CD4-positive, alpha-beta T cell treated with Interferon gamma for 1 hour (primary cell): ENCODE data around the gene EXOC4.
"Not testable (repeated sequence)": the region's sequence is repeated elsewhere in the genome, so short reads cannot be mapped to it uniquely, and the experiment has no call there.

Source experiments
- DNase-seq: peaks from one replicate; pipeline ENCODE4 v3.0.0-alpha.2; 2020

The EXOC4 gene

GRCh38 chr7:133857376-133858119 is 604.7 kb downstream of the EXOC4 start:
- DNase-seq: no peak

GRCh38 chr7:133858311-133858710 is 605.4 kb downstream of the EXOC4 start:
- no peak for DNase-seq

GRCh38 chr7:133859231-133859630 is 606.4 kb downstream of the EXOC4 start:
- DNase-seq: no peak

GRCh38 chr7:133859871-133860450 is 607.1 kb downstream of the EXOC4 start:
- DNase-seq: no peak

DNA sequence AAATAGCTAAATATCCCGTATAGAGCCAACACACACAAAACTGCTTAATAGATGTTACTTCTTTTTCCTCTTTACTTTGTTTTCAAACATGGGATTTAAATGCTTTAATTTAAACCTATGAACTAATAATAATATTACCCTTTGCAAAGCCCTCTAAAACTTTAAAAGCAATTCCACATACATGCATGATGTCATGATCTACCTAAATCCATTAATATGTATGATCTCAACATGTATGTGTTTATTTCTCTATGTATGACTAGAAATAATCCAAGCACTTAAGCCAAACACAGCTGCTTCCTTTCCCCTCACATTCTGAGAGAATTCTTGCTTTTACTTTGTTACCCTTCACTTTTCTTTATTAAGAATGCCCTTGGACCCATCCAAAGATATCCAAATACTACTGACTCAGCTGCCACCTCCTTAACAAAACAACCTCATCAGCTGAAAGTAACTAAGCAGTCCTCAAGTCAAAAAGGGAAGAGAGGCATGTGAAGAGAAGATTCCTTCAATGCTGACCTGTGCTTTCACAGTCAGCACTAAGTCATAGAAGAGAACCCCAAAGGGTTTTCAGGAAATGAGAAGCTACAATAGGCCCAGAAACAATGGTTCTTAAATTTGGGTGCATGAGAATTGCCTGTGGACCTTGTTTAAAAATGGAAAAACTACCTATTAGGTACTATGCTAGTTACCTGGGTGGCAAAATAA is 607.9 kb downstream of the EXOC4 start:
- DNase-seq: no peak

DNA sequence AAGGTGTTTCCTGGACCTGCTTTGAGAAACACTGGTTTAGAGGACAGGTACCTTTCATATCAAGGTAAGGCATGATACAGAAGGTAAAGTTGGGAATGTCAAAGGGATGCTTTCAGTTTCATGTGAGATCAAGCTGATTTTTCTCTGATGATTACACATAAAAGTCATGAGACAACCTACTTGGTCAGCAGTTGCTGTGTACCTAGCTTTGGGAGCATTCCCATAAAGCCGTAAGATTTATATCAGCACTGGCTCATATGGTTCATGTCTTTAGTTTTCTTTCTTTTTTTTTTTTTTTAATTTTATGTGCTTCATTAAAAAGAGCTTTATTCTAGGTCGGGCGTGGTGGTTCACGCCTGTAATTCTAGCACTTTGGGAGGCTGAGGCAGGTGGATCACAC is 609.0 kb downstream of the EXOC4 start:
- no peak for DNase-seq

DNA sequence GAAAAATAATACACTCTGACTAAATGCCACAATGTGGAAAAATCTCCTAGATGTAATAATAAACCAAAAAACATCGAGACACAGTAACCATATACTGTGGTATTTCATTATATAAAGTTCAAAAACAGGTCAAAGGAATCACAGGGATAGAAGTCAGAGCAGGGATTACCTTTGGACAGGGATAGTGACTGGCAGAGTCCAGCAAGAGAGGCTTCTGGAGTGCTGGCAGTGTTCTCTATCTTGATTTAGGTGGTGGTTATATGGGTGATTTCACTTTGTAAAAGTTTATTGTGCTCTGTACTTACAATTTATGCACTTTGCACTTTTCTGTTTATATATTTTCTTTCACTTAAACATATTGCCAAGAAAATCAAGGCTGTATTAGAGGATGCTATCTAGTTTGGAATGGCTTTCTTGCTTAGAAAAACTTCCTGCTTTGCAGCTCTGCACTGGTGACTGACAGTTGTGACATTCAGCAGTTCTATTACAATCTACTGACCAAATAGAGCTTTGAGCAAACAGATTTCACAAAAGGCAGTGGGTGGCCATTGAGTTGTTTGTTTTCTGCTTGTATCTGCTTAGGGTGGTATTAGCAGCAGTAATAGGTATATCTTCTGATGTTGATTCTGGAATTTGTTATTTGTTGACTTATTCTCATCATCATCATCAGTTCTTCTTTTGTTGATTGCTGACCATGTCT is 610.6 kb downstream of the EXOC4 start:
- no peak for DNase-seq

GRCh38 chr7:133869556-133869955 is 616.7 kb downstream of the EXOC4 start:
- no peak for DNase-seq

DNA sequence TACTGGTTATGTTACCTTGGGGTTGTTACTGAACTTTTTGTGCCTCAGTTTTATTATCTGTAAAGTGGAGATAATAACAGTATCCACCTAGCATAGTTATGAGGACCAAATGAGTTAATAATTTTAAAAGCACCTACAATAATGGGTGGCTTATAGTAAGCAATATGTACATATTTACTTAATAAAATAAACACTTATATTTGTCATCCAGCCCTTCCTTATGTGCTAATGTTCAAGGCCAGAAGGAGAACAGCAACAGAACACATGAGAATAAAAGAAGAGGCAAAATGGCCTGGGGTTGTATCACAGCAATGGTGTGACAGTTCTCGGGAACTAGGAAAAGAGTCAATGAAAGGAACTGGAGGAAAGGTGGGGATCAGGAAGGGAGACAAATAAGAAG is 618.9 kb downstream of the EXOC4 start:
- DNase-seq: no peak

- no peak for DNase-seq
Observed at GRCh38 chr7:133873187-133873586, 620.3 kb downstream of the EXOC4 start.

DNA sequence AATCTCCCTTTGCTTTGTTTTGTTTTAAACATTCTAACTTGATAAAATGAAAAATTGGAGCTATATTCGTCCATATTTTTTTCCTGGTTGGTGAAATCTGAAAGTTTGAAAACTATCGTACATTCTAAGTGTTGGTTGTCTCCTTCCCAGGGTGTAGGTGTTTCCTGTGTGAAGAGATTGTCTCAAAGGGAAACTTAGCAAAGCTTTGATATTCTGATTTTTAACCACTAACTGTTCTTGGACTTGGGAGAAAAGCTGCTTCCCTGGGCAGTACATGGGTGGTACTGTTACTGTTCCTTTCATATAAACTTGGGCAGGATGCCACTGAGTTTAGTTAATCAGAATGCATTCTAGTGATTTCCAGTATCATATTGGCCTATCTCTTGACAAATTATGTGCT is 620.8 kb downstream of the EXOC4 start:
- no peak for DNase-seq

DNA sequence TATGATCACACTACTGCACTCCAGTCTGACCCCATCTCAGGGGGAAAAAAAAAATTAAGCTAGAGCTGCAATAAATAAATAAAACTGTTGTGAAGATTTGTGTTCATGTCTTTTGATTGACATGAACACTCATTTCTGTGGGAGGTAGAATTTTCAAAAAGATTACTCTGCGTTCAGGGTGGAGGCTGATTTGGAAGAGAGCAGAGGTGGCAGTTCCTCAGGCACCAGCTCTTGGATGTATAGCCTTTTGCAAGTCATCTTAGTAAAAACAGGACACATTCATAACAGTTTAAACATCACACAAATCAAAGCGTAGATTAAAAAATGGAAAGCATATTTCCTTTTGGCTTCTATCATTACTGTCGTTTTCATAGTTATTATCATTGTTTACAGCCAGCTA is 630.7 kb downstream of the EXOC4 start:
- DNase-seq: no peak

- no peak for DNase-seq
Observed at GRCh38 chr7:133885213-133885612, 632.3 kb downstream of the EXOC4 start.

DNA sequence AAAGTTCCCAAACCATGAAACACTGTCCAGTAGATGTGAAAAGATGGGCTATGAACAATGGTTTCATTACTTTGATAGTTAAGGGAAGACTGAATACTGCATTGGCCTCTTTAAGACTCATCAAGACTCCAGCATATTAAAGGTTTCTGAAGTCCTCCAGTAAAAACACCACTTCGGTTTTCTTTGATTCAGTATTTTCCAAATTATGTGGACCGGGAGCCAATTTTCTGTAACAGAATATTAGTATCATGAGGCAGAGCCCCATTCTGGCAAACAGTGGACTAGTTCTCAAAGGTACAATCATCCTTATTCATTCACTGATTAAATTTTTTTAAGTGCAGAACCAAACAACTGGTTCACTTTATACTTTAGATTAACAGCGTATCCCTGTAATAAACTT is 633.2 kb downstream of the EXOC4 start:
- DNase-seq: no peak

GRCh38 chr7:133886797-133887196 is 633.9 kb downstream of the EXOC4 start:
- DNase-seq: no peak

- DNase-seq: no peak
Observed at GRCh38 chr7:133887459-133887858, 634.6 kb downstream of the EXOC4 start.

- no peak for DNase-seq
Observed at GRCh38 chr7:133888061-133888930, 635.4 kb downstream of the EXOC4 start.

DNA sequence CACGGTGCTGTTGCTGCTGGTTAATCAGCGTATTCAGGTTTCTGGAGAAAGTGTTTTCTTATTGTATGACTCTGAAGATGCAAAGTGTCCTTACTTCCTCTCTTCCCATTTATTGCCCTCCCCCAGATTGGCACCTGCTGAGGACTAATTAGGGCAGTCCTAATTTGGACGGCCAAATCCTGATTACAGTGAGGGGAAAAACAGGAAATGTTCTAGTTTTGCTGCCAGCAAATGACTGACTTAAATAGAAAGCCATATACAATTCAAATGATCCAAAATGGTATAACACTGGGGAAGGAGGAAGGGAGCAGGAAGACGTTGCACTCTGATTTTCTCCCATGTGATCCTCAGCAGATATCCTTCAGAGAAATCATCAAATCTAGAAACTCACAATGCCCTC is 651.9 kb downstream of the EXOC4 start:
- DNase-seq: no peak

DNA sequence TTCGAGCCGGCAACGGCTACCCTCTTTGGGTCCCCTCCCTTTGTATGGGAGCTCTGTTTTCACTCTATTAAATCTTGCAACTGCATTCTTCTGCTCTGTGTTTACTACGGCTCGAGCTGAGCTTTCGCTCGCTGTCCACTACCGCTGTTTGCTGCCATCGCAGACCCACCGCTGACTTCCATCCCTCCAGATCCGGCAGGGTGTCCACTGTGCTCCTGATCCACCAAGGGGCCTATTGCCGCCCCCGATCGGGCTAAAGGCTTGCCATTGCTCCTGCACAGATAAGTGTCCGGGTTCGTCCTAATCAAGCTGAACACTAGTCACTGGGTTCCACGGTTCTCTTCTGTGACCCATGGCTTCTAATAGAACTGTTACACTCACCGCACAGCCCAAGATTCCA is 653.7 kb downstream of the EXOC4 start:
- not testable (repeated sequence) for DNase-seq

GRCh38 chr7:133910761-133911160 is 657.9 kb downstream of the EXOC4 start:
- DNase-seq: no peak

GRCh38 chr7:133911724-133912123 is 658.8 kb downstream of the EXOC4 start:
- DNase-seq: no peak

- DNase-seq: no peak
Observed at GRCh38 chr7:133912916-133913697, 660.2 kb downstream of the EXOC4 start.
